DMS 273 (cell line): ENCODE results near the gene NELFCD.
"Not testable (repeated sequence)": the region's sequence is repeated elsewhere in the genome, so short reads cannot be mapped to it uniquely, and the experiment has no call there.

Source experiments
- DNase-seq: peaks from one replicate; lab custom pipeline; 2025; ENCODE audit not compliant: unreplicated experiment; lab: John Stamatoyannopoulos, UW

The NELFCD gene

GRCh38 chr20:58973179-58973578 lies 7.9 kb upstream of the NELFCD start:
- no peak for DNase-seq

GRCh38 chr20:58973866-58974265 lies 7.2 kb upstream of the NELFCD start:
- DNase-seq = no peak

GRCh38 chr20:58975353-58975752 lies 5.7 kb upstream of the NELFCD start:
- DNase-seq = no peak

GRCh38 chr20:58976061-58976730 lies 4.9 kb upstream of the NELFCD start:
- no peak for DNase-seq

GRCh38 chr20:58978351-58979190 lies 2.5 kb upstream of the NELFCD start:
- DNase-seq = no peak

GRCh38 chr20:58981628-58982364 lies 740 bp downstream of the NELFCD start:
- DNase-seq = peak; percentile 64

- no peak for DNase-seq
Measured at GRCh38 chr20:58982406-58983114, 1.5 kb downstream of the NELFCD start.

- not testable (repeated sequence) for DNase-seq
Measured at GRCh38 chr20:58983115-58983468, 2.0 kb downstream of the NELFCD start.

- DNase-seq = no peak
Measured at GRCh38 chr20:58984691-58985090, 3.6 kb downstream of the NELFCD start.

GRCh38 chr20:58985656-58986055 lies 4.6 kb downstream of the NELFCD start:
- no peak for DNase-seq

GRCh38 chr20:58986286-58986967 lies 5.4 kb downstream of the NELFCD start:
- no peak for DNase-seq

GRCh38 chr20:58986968-58987517 lies 6.0 kb downstream of the NELFCD start:
- no peak for DNase-seq

- DNase-seq = no peak
Measured at GRCh38 chr20:58987790-58988564, 6.9 kb downstream of the NELFCD start.

GRCh38 chr20:58988565-58988882 lies 7.5 kb downstream of the NELFCD start:
- DNase-seq = no peak

GRCh38 chr20:58989196-58989595 lies 8.1 kb downstream of the NELFCD start:
- DNase-seq = no peak

GRCh38 chr20:58990651-58991445 lies 9.8 kb downstream of the NELFCD start:
- no peak for DNase-seq

- DNase-seq = no peak
Measured at GRCh38 chr20:58991715-58992114, 10.7 kb downstream of the NELFCD start.

- no peak for DNase-seq
Measured at GRCh38 chr20:58992911-58993310, 11.9 kb downstream of the NELFCD start.
